H1 (cell line): ENCODE measurements around the gene SOWAHD. TPM values are rescaled to one million over a fixed set of nuclear protein-coding genes. Genes with fewer than 3 reads are reported as not detected.

ENCODE experiments used
- CTCF ChIA-PET: fragments of 300-600 bp; sonication (Branson Sonifier 250); formaldehyde crosslinking; loops from one replicate; lab custom pipeline; 2021; ENCODE audit not compliant: partially characterized antibody; lab: Charles Lee
- POLR2A ChIA-PET: fragments of 300-600 bp; sonication (Branson Sonifier 250); formaldehyde crosslinking; loops from one replicate; lab custom pipeline; 2021; ENCODE audit warnings: inconsistent platforms; ENCODE audit not compliant: partially characterized antibody; lab: Charles Lee
- DNase-seq, 2 experiments: peaks; one replicate each; pipeline versions ENCODE4 v3.0.0 to v3.0.0-alpha.2; 2010 to 2022; ENCODE audit warnings: low spot score in 2 of 2, low read depth in 1 of 2, mixed read lengths in 1 of 2
- FAIRE-seq: peaks from 2 replicates; lab custom pipeline; 2011; peaks lifted over from hg19 to GRCh38; lab: Jason Lieb, UNC
- H2AFZ ChIP-seq: 2 replicates; pipeline ENCODE4 v1.8.1; 2012; ENCODE audit warnings: low read length, inconsistent platforms
- H2AK5ac ChIP-seq: 2 replicates; pipeline ENCODE4 v1.6.1; 2013; ENCODE audit warnings: low read depth, low read length
- H2BK120ac ChIP-seq: replicated peaks from 2 replicates; pipeline ENCODE3; 2013; ENCODE audit warnings: low read depth, low read length, inconsistent platforms
- H2BK12ac ChIP-seq: 2 replicates; pipeline ENCODE4 v1.6.1; 2013; ENCODE audit warnings: low read depth, low read length
- H2BK15ac ChIP-seq: 2 replicates; pipeline ENCODE4 v1.6.1; 2013; ENCODE audit warnings: low read length
- H2BK20ac ChIP-seq: 2 replicates; pipeline ENCODE4 v1.6.1; 2013; ENCODE audit warnings: low read length
- H2BK5ac ChIP-seq: 2 replicates; pipeline ENCODE4 v1.6.1; 2013; ENCODE audit warnings: low read depth, low read length
- H3K14ac ChIP-seq: 2 replicates; pipeline ENCODE4 v1.6.1; 2013; ENCODE audit warnings: inconsistent platforms; ENCODE audit not compliant: insufficient read length
- H3K18ac ChIP-seq: 2 replicates; pipeline ENCODE4 v1.6.1; 2013; ENCODE audit warnings: low read length; ENCODE audit errors: extremely low read depth
- H3K23ac ChIP-seq: 2 replicates; pipeline ENCODE4 v1.6.1; 2013; ENCODE audit warnings: inconsistent platforms; ENCODE audit not compliant: insufficient read length
- H3K23me2 ChIP-seq: 2 replicates; pipeline ENCODE4 v1.6.1; 2013; ENCODE audit warnings: low read depth, low read length
- H3K27ac ChIP-seq: 2 replicates; pipeline ENCODE4 v1.6.1; 2011; ENCODE audit warnings: low read depth, low read length, inconsistent platforms
- H3K27me3 ChIP-seq, 4 experiments: replicated peaks in 1 of 4; 1 replicate in 1 of 4; 2 replicates in 3 of 4; pipeline versions ENCODE4 v1.6.1 to v1.8.1; 2011 to 2013; ENCODE audit warnings: low read length in 3 of 4, mild to moderate bottlenecking in 3 of 4, inconsistent platforms in 2 of 4, mixed read lengths in 2 of 4, moderate library complexity in 1 of 4; ENCODE audit not compliant: control insufficient read depth in 3 of 4, insufficient read depth in 3 of 4; ENCODE audit errors: extremely low read depth in 1 of 4
- H3K36me3 ChIP-seq, 4 experiments: 2 replicates each; pipeline versions ENCODE4 v1.6.1 to v1.8.1; 2011 to 2013; ENCODE audit warnings: mild to moderate bottlenecking in 4 of 4, low read length in 3 of 4, moderate library complexity in 2 of 4, control low read depth in 1 of 4, inconsistent platforms in 1 of 4; ENCODE audit not compliant: insufficient read depth in 4 of 4, control insufficient read depth in 2 of 4
- H3K4ac ChIP-seq: replicated peaks from 2 replicates; pipeline ENCODE3; 2013; ENCODE audit warnings: low read length, low read depth, mixed read lengths, inconsistent platforms; ENCODE audit not compliant: insufficient read length
- H3K4me1 ChIP-seq, 4 experiments: replicated peaks in 1 of 4; 1 replicate in 1 of 4; 2 replicates in 3 of 4; pipeline versions ENCODE4 v1.6.1 to v1.8.1; 2011 to 2013; ENCODE audit warnings: low read length in 3 of 4, inconsistent platforms in 2 of 4, mixed read lengths in 1 of 4; ENCODE audit not compliant: insufficient read depth in 4 of 4, control insufficient read depth in 3 of 4
- H3K4me2 ChIP-seq, 2 experiments: 2 replicates each; pipeline versions ENCODE4 v1.6.1 to v1.8.1; 2011 to 2013; ENCODE audit warnings: low read depth in 2 of 2, low read length in 2 of 2, control low read depth in 1 of 2, inconsistent platforms in 1 of 2, mild to moderate bottlenecking in 1 of 2; ENCODE audit not compliant: insufficient read depth in 1 of 2
- H3K4me3 ChIP-seq, 4 experiments: fragments of 200-600, 300-600 bp in 1 of 4; sonication (generic), shearing (Covaris generic), sonication (Bioruptor Twin) in 1 of 4; 2 replicates each; pipeline versions ENCODE4 v1.5.1 to v1.8.1; 2011 to 2016; ENCODE audit warnings: low read length in 4 of 4, low read depth in 3 of 4, control low read depth in 2 of 4, inconsistent platforms in 2 of 4, mild to moderate bottlenecking in 2 of 4, mixed read lengths in 1 of 4, moderate library complexity in 1 of 4; ENCODE audit not compliant: insufficient read depth in 2 of 4; ENCODE audit errors: extremely low read depth in 1 of 4
- H3K56ac ChIP-seq: replicated peaks from 2 replicates; pipeline ENCODE3; 2013; ENCODE audit warnings: low read depth, mild to moderate bottlenecking, mixed read lengths, low read length, inconsistent platforms; ENCODE audit not compliant: insufficient read length
- H3K79me1 ChIP-seq: 2 replicates; pipeline ENCODE4 v1.6.1; 2013; ENCODE audit warnings: low read depth, low read length, control low read depth
- H3K79me2 ChIP-seq, 2 experiments: 2 replicates each; pipeline versions ENCODE4 v1.6.1 to v1.8.1; 2012 to 2013; ENCODE audit warnings: low read length in 2 of 2, mild to moderate bottlenecking in 2 of 2, inconsistent platforms in 1 of 2; ENCODE audit not compliant: insufficient read depth in 2 of 2, control insufficient read depth in 1 of 2
- H3K9ac ChIP-seq, 4 experiments: replicated peaks in 1 of 4; 1 replicate in 1 of 4; 2 replicates in 3 of 4; pipeline versions ENCODE4 v1.6.1 to v1.8.1; 2011 to 2013; ENCODE audit warnings: low read depth in 3 of 4, low read length in 3 of 4, control low read depth in 2 of 4, mild to moderate bottlenecking in 2 of 4, moderate library complexity in 2 of 4, inconsistent platforms in 1 of 4; ENCODE audit errors: extremely low read depth in 1 of 4
- H3K9me3 ChIP-seq, 2 experiments: 2 replicates each; pipeline versions ENCODE4 v1.6.1 to v1.8.1; 2012 to 2013; ENCODE audit warnings: mild to moderate bottlenecking in 2 of 2, moderate library complexity in 2 of 2, control low read depth in 1 of 2, inconsistent platforms in 1 of 2, low read depth in 1 of 2, low read length in 1 of 2, mixed read lengths in 1 of 2; ENCODE audit not compliant: insufficient read depth in 2 of 2
- H4K20me1 ChIP-seq, 2 experiments: replicated peaks in 1 of 2; 2 replicates each; pipeline versions ENCODE3 to v1.8.1; 2011 to 2013; ENCODE audit warnings: inconsistent platforms in 2 of 2, low read length in 2 of 2, mild to moderate bottlenecking in 1 of 2; ENCODE audit not compliant: insufficient read depth in 2 of 2, control insufficient read depth in 1 of 2
- H4K5ac ChIP-seq: 2 replicates; pipeline ENCODE4 v1.6.1; 2013; ENCODE audit warnings: low read length, low read depth, mixed read lengths, inconsistent platforms; ENCODE audit not compliant: insufficient read length
- H4K8ac ChIP-seq: 2 replicates; pipeline ENCODE4 v1.8.0; 2013; ENCODE audit warnings: mild to moderate bottlenecking, moderate library complexity, low read length, inconsistent platforms; ENCODE audit not compliant: insufficient read depth; ENCODE audit errors: extremely low read depth
- H4K91ac ChIP-seq: replicated peaks from 2 replicates; pipeline ENCODE3; 2013; ENCODE audit warnings: low read length, mixed read lengths, inconsistent platforms; ENCODE audit not compliant: insufficient read length
- ASH2L ChIP-seq: fragments of 200-600, 300-600 bp; sonication (generic); IDR thresholded peaks from one replicate; pipeline ENCODE4 v1.7.1; 2017; ENCODE audit warnings: low read length
- CBX5 ChIP-seq: fragments of 300-800, 300-1000 bp; sonication (generic); IDR thresholded peaks from 2 replicates; pipeline ENCODE4 v1.7.1; 2016; ENCODE audit warnings: antibody characterized with exemption, low read length, low read depth
- CHD1 ChIP-seq: IDR thresholded peaks from 2 replicates; pipeline ENCODE4 v1.6.1; 2012; ENCODE audit warnings: low read depth, low read length, improper control_type of control experiment
- CHD2 ChIP-seq: IDR thresholded peaks from 2 replicates; pipeline ENCODE4 v1.6.1; 2012; ENCODE audit warnings: low read length, improper control_type of control experiment
- EGR1 ChIP-seq: IDR thresholded peaks from 2 replicates; pipeline ENCODE4 v1.6.1; 2011; ENCODE audit warnings: low read depth, low read length, borderline replicate concordance
- KDM1A ChIP-seq: fragments of 200-600, 300-600 bp; sonication (generic); IDR thresholded peaks from 2 replicates; pipeline ENCODE4 v1.7.1; 2016; ENCODE audit warnings: mild to moderate bottlenecking, low read length, borderline replicate concordance
- KDM4A ChIP-seq: IDR thresholded peaks from one replicate; pipeline ENCODE4 v1.7.1; 2012; ENCODE audit warnings: low read depth, mild to moderate bottlenecking, moderate library complexity, low read length, inconsistent platforms; ENCODE audit not compliant: severe bottlenecking
- PHF8 ChIP-seq: fragments of 200-600 bp; sonication (generic); conservative IDR thresholded peaks from 2 replicates; pipeline ENCODE4 v1.7.1; 2012; ENCODE audit warnings: low read depth, mild to moderate bottlenecking, inconsistent platforms, low read length, moderate library complexity
- POLR2A ChIP-seq, 2 experiments: IDR thresholded peaks; 1 replicate in 1 of 2; 2 replicates in 1 of 2; pipeline ENCODE4 v1.6.1; 2011; ENCODE audit warnings: low read depth in 2 of 2, low read length in 2 of 2, mild to moderate bottlenecking in 2 of 2; ENCODE audit errors: control extremely low read depth in 1 of 2
- RNF2 ChIP-seq: fragments of 200-900, 300-1000 bp; sonication (generic); IDR thresholded peaks from 2 replicates; pipeline ENCODE4 v1.7.1; 2016; ENCODE audit warnings: borderline replicate concordance, low read depth, mild to moderate bottlenecking, antibody characterized with exemption, low read length; ENCODE audit not compliant: poor library complexity, severe bottlenecking; ENCODE audit errors: missing control alignments
- SAP30 ChIP-seq: fragments of 300-600 bp; sonication (generic); IDR thresholded peaks from 2 replicates; pipeline ENCODE4 v1.7.1; 2012; ENCODE audit warnings: low read length, moderate library complexity, mild to moderate bottlenecking, inconsistent platforms; ENCODE audit not compliant: insufficient read depth, insufficient replicate concordance
- SUZ12 ChIP-seq: fragments of 200-600 bp; sonication (generic); IDR thresholded peaks from 2 replicates; pipeline ENCODE4 v1.6.1; 2012; ENCODE audit warnings: mild to moderate bottlenecking, inconsistent platforms, low read length, moderate library complexity, mixed read lengths
- TAF1 ChIP-seq: IDR thresholded peaks from 2 replicates; pipeline ENCODE4 v1.6.1; 2011; ENCODE audit warnings: mild to moderate bottlenecking, low read depth, low read length
- WGBS, 2 experiments: shearing (Covaris generic) in 1 of 2; methylation state at CpG; one replicate each; pipeline versions ENCODE4 v1.1.6 to v1.1.7; 2013 to 2015; ENCODE audit warnings: low lambda C conversion rate in 2 of 2, mixed read lengths in 2 of 2, inconsistent platforms in 1 of 2, low coverage in 1 of 2, missing lambda C conversion rate in 1 of 2; ENCODE audit not compliant: insufficient replicate concordance in 2 of 2, insufficient coverage in 1 of 2, insufficient read length in 1 of 2; ENCODE audit errors: extremely low coverage in 1 of 2, missing lambda C conversion rate in 1 of 2; 5-methylcytosine and 5-hydroxymethylcytosine counted together
- polyA plus RNA-seq, 7 experiments: library from polyadenylated mRNA; depleted of rRNA in 3 of 7; stranded (reverse) in 5 of 7; unstranded in 2 of 7; fragments of >200 nt in 5 of 7; fragments of 200-250 nt in 2 of 7; gene quantifications; 1 replicate in 5 of 7; 2 replicates in 1 of 7; 4 replicates in 1 of 7; pipeline versions ENCODE4 v1.2.1 to v1.2.3, GENCODE V29; 2011 to 2013; ENCODE audit warnings: missing spikeins in 2 of 7, mixed read lengths in 2 of 7
- total RNA-seq: library from RNA; stranded (reverse); fragmentation: NEBNext Ultra II Directional; extraction: Animal tissue kit (Norgen Biotek cat#: 25700); gene quantifications from 2 replicates; pipeline ENCODE4 v1.2.1, GENCODE V29; 2021

Gene SOWAHD
- total and polyA plus RNA-seq, 2 of the 8 experiments (the other 6 are each of a cell fraction or from before 2014, with no cell fraction given): 1.7 to 2.9 TPM

DNA sequence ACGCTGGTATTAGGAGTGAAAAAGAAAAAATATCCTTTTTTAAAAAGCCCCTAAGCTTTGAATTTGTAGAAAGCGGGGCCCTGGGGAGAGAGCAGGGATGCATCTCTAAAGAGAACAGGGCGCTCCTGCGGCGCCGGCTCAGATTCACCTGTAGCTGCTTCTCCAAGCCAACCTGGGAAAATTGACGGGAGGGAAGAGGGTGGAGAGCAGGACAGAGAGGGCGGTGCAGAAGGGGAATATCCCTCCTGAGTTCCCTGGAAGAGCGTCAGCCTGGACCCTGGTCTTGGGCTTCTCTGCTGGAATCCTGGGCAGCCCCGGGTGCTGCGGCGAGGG is 776 bp upstream of the SOWAHD start:
- Histone ChIP-seq H2AK5ac (no peak overlapping the region), H4K20me1 (no peaks in the 10 kb centered on the region), H3K79me2 (no peaks in the 10 kb centered on the region), H3K27ac (peak overlapping the region; percentile 63; the same call in 1 of the 2 replicates), H3K4ac (peak overlapping the region; percentile 53), H3K56ac (no peak overlapping the region), H3K36me3 (no peaks in the 10 kb centered on the region), H3K14ac (peak overlapping the region; percentile 48), H3K4me3 (peak overlapping the region; percentile 30 to 71 (median 50)), H3K9me3 (no peaks in the 10 kb centered on the region), H4K91ac (peak overlapping the region; percentile 81), H2AFZ (no peak overlapping the region; the same call in 1 of the 2 replicates), H3K27me3 (peaks cover 0 to 13% (median 5%) of the 10 kb centered on the region in 4 experiments; a peak in 5 of 7 replicates), H2BK120ac (no peak overlapping the region), H3K79me1 (no peaks in the 10 kb centered on the region), H2BK15ac (no peak overlapping the region), H3K4me2 (peak overlapping the region; percentile 87 to 92), H3K18ac (peak overlapping the region; percentile 93), H2BK12ac (0 out of 2 replicates have a peak overlapping the region, but pooled peaks have one; percentile 50), H3K23ac (no peak overlapping the region), H4K5ac (peak overlapping the region; percentile 60), H3K23me2 (peaks cover 17% of the 10 kb centered on the region; the same call in 1 of the 2 replicates), H2BK5ac (no peak overlapping the region), H4K8ac (peak overlapping the region; percentile 11; the same call in 1 of the 2 replicates), H3K4me1 (peaks cover 4 to 21% (median 14%) of the 10 kb centered on the region in 4 experiments), H3K9ac (peak overlapping the region in 2 of 4 experiments; percentile 26 to 59; a peak in 4 of 7 replicates), H2BK20ac (no peak overlapping the region; the same call in 1 of the 2 replicates)
- no peak for DNase-seq
- ChIA-PET CTCF (interaction anchor here (0.9 to 4.5 kb wide), 16 partner anchors 12 to 270 kb away, joined by 3 to 33 read pairs (median 5); partner anchors contain the start of genes RPL39 and SEPTIN6), POLR2A (interaction anchor here (0.9 to 4.4 kb wide), 14 partner anchors 12 to 289 kb away, joined by 3 to 48 read pairs (median 6); partner anchors contain the start of genes RPL39, SEPTIN6, SLC25A5 and UBE2A)
- no peak for FAIRE-seq
- TF ChIP-seq KDM1A: no peak
- TF ChIP-seq SUZ12: no peak
- no peak for TF ChIP-seq KDM4A
- no peak for TF ChIP-seq TAF1
- TF ChIP-seq CHD1: no peak
- TF ChIP-seq ASH2L: no peak
- TF ChIP-seq EGR1: no peak
- TF ChIP-seq SAP30: no peak
- no peak for TF ChIP-seq RNF2
- TF ChIP-seq POLR2A (IDR thresholded peaks at IDR 0.05; ENCODE audit: control extremely low read depth in 1 of 2, low read depth in 2 of 2, low read length in 2 of 2): no peak
- no peak for TF ChIP-seq CBX5
- TF ChIP-seq PHF8: no peak
- TF ChIP-seq CHD2: no peak
- 0% methylated on average over 7 of the region's 12 CpGs; no CpG with 5 or more reads in 1 of the 2 experiments for WGBS, 2 experiments
